Gastrocnemius medialis (tissue), 4 donors: ENCODE results near the gene PDSS2. TPM values are rescaled to one million over a fixed set of nuclear protein-coding genes. Genes with fewer than 3 reads are reported as not detected.

ENCODE experiments used
- ATAC-seq, 2 donors: fragments of 150-250 bp; one replicate each; pipeline ENCODE4 v1.9.1; 2016
- DNase-seq, 2 donors: peaks; one replicate each; pipeline ENCODE4 v3.0.0-alpha.2; 2019
- H3K27ac ChIP-seq, 4 donors: fragments of 200-600 bp; sonication (generic); 1 replicate in 1 of 4; 2 replicates in 3 of 4; pipeline ENCODE4 v1.5.1; 2016 to 2018; ENCODE audit warnings: mild to moderate bottlenecking in 2 of 4, moderate library complexity in 1 of 4
- H3K27me3 ChIP-seq, 3 donors: fragments of 200-600 bp; sonication (generic) in 2 of 3; 1 replicate in 1 of 3; 2 replicates in 2 of 3; pipeline versions ENCODE4 v1.5.1 to v1.6.0; 2016 to 2019; ENCODE audit warnings: mild to moderate bottlenecking in 1 of 3, moderate library complexity in 1 of 3
- H3K36me3 ChIP-seq, 2 donors: fragments of 200-600 bp; sonication (generic) in 1 of 2; one replicate each; pipeline ENCODE4 v1.5.1; 2017 to 2018
- H3K4me1 ChIP-seq, 2 donors: fragments of 200-600 bp; sonication (generic) in 1 of 2; one replicate each; pipeline ENCODE4 v1.5.1; 2016 to 2017; ENCODE audit warnings: mild to moderate bottlenecking in 2 of 2
- H3K4me3 ChIP-seq, 4 donors: fragments of 200-600 bp; sonication (generic) in 3 of 4; 1 replicate in 1 of 4; 2 replicates in 3 of 4; pipeline ENCODE4 v1.5.1; 2016 to 2019; ENCODE audit warnings: mild to moderate bottlenecking in 2 of 4
- H3K9me3 ChIP-seq, 3 donors: fragments of 200-600 bp; sonication (generic) in 2 of 3; 1 replicate in 1 of 3; 2 replicates in 2 of 3; pipeline ENCODE4 v1.5.1; 2016 to 2019
- POLR2A ChIP-seq, 2 donors: fragments of 450-650 bp; IDR thresholded peaks; one replicate each; pipeline ENCODE4 v1.6.1; 2017; ENCODE audit warnings: antibody characterized with exemption in 2 of 2, mild to moderate bottlenecking in 2 of 2, moderate library complexity in 2 of 2
- in situ Hi-C, 4 donors: fragments of 200-750 bp; cut with MboI; loops; one replicate each; pipeline versions ENCODE4 v1.15.0 to v1.8.0; 2017; ENCODE audit warnings: low sequenced_read_pairs in 4 of 4
- intact Hi-C: fragments of 100-400 bp; cut with DNase I; formaldehyde crosslinking; loops from one replicate; pipeline ENCODE4 v1.15.1; 2023; ENCODE audit warnings: low total_unique reads
- total RNA-seq, 4 donors: library from RNA; depleted of rRNA; stranded (reverse); fragments of >200 nt; gene quantifications; one replicate each; pipeline versions ENCODE4 v1.1.0 to v1.2.3, GENCODE V29; 2016
- TF ChIP-seq, protein P1 (sequence below), 5 experiments: fragments of 450-650 bp in 3 of 5; fragments of 200-600 bp in 2 of 5; sonication (generic) in 2 of 5; IDR thresholded peaks in 4 of 5; conservative IDR thresholded peaks in 1 of 5; 1 replicate in 4 of 5; 2 replicates in 1 of 5; pipeline ENCODE4 v1.5.1; 2016 to 2019; ENCODE audit warnings: antibody characterized with exemption in 5 of 5, mild to moderate bottlenecking in 3 of 5, moderate library complexity in 3 of 5

The PDSS2 gene
- total RNA-seq, 4 donors from 2014 or later = 6.6 to 14.3 (median 10.0) TPM

DNA sequence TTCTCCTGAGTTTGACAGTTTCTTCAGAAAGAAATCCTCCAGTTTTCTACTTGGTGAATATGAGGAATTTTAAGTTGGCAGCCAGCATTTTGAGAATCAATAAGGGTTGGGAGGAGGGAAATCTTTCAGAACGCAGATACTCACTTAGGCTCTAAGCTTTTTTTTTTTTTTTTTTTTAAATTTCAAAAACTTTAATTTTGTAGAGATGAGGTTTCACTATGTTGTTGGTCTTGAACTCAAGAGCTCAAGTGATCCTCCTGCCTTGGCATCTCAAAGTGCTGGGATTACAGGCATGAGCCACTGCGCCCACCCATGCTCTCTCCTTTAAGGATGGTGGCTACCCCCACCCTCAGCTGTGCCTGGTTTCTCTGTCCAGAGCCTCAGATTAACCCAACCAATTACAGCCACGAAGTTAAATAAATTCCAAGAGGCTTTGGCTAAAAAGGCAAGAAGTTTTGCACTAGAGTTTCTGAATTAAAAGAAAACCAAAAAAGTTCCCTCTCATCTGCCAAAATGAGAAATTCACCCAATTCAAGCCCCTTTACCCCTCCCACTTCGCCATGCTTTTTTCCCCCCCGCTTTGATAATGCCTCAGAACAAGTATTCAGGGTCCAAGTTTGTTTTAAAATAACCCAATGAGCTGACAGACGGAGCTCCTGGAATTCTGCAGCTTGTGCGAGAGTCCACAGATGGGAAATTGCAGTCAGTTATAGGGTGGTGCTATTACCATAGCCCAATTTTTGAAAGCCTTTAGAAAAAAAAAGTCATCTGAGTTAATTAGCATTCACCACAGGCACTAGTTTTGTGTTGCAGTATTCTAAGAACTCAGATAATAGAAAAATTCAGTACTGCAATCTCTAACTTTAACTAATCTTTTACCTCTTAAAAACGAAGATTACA, 249.7 kb downstream of the PDSS2 start:
- no peaks in the 10 kb centered on the region for H3K36me3 ChIP-seq
- no peaks in the 10 kb centered on the region for H3K27me3 ChIP-seq
- no peak for TF ChIP-seq POLR2A (IDR thresholded peaks at IDR 0.05)
- TF ChIP-seq, protein P1, sequence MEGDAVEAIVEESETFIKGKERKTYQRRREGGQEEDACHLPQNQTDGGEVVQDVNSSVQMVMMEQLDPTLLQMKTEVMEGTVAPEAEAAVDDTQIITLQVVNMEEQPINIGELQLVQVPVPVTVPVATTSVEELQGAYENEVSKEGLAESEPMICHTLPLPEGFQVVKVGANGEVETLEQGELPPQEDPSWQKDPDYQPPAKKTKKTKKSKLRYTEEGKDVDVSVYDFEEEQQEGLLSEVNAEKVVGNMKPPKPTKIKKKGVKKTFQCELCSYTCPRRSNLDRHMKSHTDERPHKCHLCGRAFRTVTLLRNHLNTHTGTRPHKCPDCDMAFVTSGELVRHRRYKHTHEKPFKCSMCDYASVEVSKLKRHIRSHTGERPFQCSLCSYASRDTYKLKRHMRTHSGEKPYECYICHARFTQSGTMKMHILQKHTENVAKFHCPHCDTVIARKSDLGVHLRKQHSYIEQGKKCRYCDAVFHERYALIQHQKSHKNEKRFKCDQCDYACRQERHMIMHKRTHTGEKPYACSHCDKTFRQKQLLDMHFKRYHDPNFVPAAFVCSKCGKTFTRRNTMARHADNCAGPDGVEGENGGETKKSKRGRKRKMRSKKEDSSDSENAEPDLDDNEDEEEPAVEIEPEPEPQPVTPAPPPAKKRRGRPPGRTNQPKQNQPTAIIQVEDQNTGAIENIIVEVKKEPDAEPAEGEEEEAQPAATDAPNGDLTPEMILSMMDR (IDR thresholded peaks at IDR 0.05 in 4 of 5, conservative IDR thresholded peaks at IDR 0.05 in 1 of 5) = no peak
- no peak overlapping the region for H3K27ac ChIP-seq
- ATAC-seq (no peak), DNase-seq (no peak)
- no peaks in the 10 kb centered on the region for H3K4me1 ChIP-seq
- no peak overlapping the region for H3K4me3 ChIP-seq
- in situ Hi-C loops = no loop called here
- no peaks in the 10 kb centered on the region for H3K9me3 ChIP-seq
- intact Hi-C loops = no loop called here

DNA sequence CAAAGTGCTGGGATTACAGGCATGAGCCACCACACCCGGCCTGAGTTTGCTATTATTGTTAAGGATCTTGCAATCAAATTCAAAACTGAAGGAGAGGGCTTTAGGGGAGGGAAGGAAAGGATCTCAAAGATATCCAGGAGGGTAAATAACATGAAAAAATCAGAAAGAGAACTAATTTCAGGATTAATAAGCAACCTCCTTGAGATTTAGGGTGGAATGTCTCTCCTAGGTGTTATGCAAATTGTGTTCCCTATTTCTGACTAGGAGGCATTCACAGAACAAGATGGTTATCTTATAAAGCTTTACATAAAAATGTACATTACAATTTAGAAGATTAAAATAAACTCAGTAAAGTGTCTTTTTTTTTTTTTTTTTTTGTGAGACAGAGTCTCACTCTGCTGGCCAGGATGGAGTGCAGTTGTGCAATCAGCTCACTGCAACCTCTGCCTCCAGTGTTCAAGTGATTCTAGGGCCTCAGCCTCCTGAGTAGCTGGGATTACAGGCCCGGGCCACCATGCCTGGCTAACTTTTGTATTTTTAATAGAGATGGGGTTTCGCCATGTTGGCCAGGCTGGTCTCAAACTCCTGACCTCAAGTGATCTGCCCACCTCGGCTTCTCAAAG, 252.0 kb downstream of the PDSS2 start:
- in situ Hi-C loops = no loop called here
- no peak for ATAC-seq
- Histone ChIP-seq H3K4me3 (no peak overlapping the region), H3K4me1 (no peaks in the 10 kb centered on the region), H3K27me3 (no peaks in the 10 kb centered on the region), H3K27ac (no peak overlapping the region), H3K9me3 (no peaks in the 10 kb centered on the region), H3K36me3 (no peaks in the 10 kb centered on the region)
- no peak for DNase-seq
- TF ChIP-seq POLR2A (IDR thresholded peaks at IDR 0.05) = no peak
- TF ChIP-seq, protein P1 (IDR thresholded peaks at IDR 0.05 in 4 of 5, conservative IDR thresholded peaks at IDR 0.05 in 1 of 5) = no peak
- intact Hi-C loops = no loop called here

DNA sequence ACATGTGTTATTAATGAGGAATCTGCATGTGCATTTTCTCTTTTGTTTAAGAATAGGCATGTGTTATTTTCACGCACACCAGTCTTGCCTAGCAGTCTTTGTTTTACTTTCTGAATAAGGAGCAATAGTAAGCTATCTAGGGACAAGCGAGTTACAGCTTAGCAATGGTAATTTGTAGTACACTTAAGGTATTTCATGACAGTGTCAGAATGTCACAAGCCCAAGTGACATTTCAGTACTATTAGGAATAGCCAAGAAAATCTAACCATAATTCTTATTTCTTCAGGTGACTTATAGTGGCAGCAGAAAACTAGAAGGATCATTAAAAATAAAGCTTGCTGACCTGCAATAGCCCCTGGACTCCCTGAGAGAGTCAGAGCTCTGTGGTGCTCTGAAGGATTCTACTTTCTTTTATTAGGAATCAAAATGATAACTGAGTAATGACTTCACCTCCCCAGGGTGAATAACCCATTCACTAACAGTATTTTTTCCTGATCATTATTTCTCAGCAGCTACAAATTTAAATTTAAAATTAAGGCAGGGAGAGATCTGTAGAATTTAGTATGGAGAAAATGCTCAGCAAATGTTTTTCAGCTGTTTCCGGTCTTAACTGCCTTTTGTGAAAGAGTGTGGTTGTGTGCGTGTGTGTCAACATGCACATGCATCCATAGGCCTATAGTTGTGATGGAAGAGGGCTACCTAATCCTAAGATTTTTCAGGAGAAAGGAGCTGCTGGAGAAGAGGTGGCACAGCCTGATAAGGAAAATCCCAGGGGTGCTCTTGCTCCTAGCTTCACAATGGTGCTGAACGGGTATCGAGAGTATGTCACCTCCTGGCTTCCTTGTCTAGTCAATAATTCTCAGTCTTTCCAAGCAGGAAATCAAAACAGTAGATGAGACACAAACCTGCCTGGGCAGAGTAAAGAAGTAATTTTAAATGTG, 254.0 kb downstream of the PDSS2 start:
- no peak overlapping the region for H3K4me3 ChIP-seq
- in situ Hi-C loops (no loop called here), intact Hi-C loops (no loop called here)
- H3K9me3 ChIP-seq = no peaks in the 10 kb centered on the region
- no peak for DNase-seq
- no peaks in the 10 kb centered on the region for H3K36me3 ChIP-seq
- ATAC-seq = no peak
- no peaks in the 10 kb centered on the region for H3K4me1 ChIP-seq
- no peak for TF ChIP-seq POLR2A (IDR thresholded peaks at IDR 0.05)
- TF ChIP-seq, protein P1 (IDR thresholded peaks at IDR 0.05 in 4 of 5, conservative IDR thresholded peaks at IDR 0.05 in 1 of 5) = no peak
- no peaks in the 10 kb centered on the region for H3K27me3 ChIP-seq
- H3K27ac ChIP-seq = no peak overlapping the region

DNA sequence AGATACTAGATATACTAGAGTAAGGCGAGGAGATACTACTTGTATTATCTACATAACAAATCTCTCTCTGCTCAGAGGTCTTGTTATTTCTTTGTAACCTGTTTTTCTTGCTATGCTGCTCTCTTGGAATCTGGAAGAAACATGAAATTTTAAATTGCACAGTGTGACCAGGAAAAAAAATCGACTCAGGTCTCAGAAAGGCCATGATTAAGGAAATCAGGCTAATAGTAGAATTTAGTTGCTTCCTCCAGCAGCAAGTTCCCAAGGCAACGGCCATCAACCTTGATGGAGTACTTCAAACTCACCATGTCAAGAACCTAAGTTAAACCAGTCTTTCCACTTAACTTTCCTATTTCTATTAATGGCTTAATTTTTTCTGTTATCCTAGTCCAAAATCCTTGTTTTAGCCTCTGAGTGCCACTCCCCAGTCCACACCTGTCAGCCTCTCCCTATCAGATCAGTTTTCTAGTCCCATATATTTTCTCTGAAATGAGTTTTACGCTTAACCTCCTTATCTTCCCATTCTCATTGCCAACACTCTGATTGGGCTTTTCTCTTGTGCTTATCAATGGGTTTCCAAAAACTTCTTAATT, 256.4 kb downstream of the PDSS2 start:
- Histone ChIP-seq H3K9me3 (no peaks in the 10 kb centered on the region), H3K4me1 (no peaks in the 10 kb centered on the region), H3K36me3 (no peaks in the 10 kb centered on the region), H3K4me3 (no peak overlapping the region), H3K27me3 (no peaks in the 10 kb centered on the region), H3K27ac (no peak overlapping the region)
- no peak for TF ChIP-seq POLR2A (IDR thresholded peaks at IDR 0.05)
- intact Hi-C loops = no loop called here
- ATAC-seq (no peak), DNase-seq (no peak)
- in situ Hi-C loops = no loop called here
